IPS-NIHi11 (cell line): Measurements from ENCODE around the gene MORC1.
A peak's percentile ranks its signal among the peaks of the same experiment; 100 is the strongest.

Experiments
- DNase-seq: peaks from one replicate; pipeline ENCODE4 v3.0.0; 2012; ENCODE audit warnings: mixed read lengths, low spot score

Gene MORC1

DNA sequence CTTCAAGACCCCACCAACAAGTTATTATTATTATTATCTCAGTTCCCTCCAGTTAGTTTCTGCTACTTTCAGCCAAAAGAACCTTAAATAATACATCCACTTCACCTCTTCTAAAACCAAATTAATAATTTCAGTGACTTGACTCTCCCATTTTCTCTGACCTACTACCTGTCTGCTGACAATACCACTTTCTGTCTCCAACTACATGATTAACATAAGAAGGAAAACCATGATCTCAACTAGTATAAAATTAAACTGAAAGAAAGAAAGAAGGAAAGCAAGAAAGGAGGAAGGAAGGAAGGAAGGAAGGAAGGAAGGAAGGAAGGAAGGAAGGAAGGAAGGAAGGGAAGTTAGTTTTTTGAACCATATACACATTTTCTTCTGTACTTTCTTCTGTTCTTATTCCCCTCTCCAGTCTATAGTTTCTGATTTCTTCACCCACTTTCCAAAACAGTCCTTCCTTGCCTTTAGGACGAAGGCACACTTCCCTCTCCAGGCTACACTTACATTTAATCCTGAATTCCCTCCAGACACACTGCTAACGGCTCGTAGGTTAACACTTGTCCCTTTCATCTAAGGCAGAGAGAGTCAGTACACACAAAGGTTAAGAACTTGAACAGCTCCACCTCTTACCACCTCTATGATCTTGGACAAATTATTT, 84.8 kb downstream of the MORC1 start:
- DNase-seq = no peak

DNA sequence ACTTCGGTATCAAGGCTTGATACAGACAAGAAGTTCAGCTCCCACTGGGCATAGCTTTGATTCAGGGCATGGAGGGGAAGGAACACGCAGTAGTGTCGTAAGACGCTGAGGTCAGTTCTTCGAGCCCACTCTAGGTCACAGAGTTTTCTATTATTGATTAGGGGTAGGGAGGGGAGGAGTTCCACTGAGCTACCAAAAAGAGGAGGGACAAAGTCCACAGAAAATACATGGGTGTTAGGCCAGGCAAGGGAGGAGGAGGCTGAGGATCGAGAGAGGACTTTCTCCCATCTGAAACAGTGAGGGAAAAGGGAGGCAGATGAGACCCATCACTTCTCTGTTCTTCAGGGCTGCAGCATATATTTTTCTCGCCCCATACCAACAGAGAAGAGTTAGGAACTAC, 89.2 kb downstream of the MORC1 start:
- DNase-seq = no peak

DNA sequence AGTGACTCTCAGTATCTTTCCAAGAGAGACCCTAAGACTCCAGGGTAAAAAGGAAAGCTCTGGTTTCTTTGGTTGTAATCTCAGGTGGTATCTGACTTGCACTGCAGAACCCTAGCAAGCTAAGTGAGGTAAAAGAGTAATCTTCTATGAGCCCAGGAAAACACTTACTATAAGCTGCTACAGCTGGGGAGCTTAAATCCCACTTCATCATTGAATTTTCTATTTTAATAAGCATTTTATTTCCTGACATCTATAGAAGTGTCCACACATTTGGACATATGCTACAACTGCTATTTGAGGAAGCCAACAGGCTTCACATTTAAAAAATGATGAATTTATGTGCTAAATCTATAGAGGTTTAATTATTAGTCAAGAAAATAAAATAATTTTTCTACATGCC, 91.1 kb downstream of the MORC1 start:
- DNase-seq = no peak

DNA sequence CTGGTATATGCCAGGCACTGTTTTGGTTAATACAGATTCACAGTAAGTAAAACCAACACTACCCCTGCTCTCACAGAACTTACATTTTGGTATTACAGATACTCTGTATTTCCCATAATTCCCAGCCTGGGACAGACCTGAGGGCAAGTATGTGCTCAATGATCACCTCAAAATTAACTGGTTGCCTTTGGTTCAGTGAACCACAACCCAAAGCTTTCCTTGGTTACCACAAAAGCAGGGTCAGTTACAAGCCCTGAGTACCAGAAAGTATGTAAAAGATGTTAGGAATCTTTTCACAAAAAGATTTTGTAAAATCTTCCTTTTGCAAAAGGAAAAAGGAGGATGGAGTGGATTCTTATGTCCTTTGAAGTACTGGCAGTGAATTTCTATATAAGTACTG, 92.0 kb downstream of the MORC1 start:
- DNase-seq = no peak

DNA sequence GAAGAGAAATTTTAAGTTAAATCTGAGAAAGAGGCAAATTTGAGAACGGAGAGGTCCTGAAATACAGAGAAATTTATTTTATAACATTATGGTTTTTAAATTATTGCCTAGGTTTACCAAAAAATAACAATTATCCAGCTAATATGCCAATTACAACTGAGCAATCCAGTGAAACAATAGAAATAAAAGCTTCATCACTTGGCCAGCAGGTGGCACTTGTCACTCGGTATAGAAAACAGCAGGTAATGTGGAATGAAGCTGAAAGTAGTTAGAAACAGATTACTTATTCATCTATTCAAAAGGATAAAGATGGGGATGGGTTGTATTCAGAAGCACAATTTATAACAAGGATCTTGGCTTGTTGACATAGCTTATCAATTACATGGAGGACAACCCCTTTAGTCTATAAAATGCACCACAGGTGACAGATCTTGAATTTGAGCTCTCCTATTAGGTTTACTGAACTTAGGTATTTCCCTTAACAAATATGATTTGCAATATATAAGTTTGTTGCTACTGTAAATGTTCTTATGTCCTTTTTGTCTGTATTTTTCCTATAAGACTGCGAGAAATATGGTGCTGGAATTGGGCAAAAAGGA, 94.2 kb downstream of the MORC1 start:
- DNase-seq = peak; percentile 39

DNA sequence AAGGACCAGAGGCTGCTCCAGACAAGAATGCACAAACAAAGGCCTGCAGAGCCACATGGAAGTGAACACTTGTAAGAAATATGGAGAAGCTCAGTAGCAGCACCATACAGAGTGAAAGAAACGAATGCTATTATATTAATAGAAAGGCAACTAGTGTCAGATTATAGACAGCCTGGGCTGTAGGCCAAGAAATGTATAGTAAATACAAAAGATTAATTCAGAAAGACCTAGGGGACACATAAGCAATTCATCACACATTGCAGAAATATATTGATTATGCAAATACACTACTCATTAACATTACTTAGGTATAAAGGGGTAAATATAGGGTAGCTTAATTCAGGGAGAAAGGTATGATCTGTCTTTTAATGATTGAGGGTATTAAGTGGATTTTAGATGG, 94.8 kb downstream of the MORC1 start:
- no peak for DNase-seq

DNA sequence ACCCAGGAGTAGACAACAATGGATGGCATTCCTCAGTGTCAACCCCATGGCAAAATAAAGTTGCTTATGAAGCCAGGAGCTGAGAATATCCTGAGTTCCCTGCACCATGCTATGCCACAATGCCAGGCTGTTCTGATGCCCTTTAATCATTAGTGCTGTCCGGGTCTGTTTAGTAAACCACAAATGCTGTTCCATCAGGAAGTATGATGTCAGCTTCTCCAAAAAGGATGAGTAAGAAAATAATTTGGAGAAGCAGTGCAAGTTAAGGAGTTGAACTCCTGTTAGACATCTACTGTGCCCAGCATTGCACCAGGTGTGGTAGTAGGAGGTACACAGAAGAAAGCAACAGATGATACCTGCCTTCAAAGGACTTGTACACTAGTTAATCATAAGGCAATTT, 96.4 kb downstream of the MORC1 start:
- no peak for DNase-seq

DNA sequence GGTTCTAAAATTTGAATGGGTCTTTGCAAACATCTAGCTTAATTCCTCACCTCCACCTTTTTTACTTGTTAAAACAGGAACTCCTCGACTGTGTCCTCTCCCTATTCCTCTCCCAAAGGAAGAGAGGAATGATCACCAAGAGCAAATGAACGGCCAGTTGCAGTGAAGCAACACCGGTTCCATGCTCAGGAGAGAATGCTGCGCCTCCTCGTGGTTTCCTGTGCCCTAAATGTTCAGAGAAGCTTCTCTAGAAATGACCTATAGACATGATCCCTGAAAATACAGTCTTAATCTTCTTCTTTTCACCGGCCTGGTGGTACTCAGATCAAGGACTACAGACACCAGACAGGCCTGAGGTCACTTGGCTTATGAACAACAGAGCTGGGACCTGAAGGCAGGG, 99.1 kb downstream of the MORC1 start:
- DNase-seq = no peak

DNA sequence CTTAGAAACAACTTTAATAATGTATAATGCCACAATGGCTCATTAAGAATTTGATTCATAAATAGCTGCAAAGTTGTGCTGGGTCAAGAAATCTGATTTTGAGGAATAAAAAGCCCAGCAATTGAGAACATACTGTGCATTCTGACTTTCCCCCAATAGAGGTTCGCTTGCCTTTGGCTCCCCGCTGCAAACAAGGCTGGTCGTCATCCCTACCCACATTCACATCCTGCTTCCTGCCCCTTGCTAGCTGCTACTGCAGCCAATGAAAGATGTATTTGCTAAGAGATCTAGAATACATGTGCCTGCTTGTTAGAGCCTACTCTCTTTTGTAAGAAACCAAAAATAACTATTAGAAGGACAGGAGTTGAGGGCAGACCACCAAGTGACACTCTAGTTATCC, 112.5 kb downstream of the MORC1 start:
- no peak for DNase-seq

DNA sequence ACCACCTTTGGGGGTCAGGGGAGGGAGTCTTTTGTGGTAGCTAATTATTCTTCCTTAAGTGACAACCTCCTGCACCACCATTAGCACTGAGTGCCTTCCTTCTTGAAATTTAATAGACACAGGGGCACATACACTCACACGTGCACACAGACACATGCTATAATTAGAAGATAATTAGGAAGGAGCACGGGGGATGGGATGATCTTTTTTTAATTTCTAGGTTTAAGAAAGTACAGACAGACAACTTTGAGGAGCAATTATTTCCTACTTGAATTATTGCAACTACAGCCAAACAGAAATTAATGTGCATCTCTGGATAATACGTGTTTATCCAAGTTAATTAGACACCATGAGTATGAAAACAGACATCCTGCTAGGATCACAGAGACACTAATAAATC, 119.5 kb downstream of the MORC1 start:
- DNase-seq = no peak

DNA sequence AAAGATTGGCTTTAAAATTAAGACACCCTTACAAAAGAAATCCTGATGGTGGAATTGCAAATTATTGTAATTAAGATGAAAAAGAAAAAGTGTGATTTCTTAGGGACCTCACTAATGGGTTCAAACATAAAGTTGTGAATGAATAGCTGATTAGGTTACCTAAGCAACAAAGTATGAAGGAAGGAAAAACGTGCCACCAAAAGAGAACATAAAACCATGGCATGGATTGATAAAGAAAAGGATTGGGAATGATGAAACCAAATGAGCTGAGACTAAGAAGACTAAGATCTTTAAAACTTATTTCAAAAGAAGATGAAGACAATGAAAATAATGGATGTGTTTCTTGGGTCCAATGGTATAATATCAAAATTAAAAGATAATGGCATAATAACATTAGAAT, 132.1 kb downstream of the MORC1 start:
- peak; percentile 12 for DNase-seq

DNA sequence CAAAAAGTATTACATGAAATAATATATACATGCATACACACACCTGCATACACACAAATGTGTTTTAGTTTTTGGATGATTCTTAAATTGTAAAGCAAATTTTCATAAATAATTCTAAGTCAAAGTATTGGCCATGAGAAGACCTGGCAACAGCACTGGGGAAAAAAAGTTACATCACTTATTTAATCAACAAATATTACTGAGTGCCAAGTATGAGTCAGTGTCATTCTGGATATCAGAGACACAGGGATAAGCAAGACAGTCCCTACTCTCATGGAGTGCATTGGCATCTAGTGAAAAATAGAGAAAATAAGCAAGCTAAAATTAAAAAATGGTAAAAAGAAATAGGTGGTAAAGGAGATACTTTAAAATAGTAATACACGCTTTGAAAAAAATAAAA, 134.9 kb downstream of the MORC1 start:
- DNase-seq = no peak

DNA sequence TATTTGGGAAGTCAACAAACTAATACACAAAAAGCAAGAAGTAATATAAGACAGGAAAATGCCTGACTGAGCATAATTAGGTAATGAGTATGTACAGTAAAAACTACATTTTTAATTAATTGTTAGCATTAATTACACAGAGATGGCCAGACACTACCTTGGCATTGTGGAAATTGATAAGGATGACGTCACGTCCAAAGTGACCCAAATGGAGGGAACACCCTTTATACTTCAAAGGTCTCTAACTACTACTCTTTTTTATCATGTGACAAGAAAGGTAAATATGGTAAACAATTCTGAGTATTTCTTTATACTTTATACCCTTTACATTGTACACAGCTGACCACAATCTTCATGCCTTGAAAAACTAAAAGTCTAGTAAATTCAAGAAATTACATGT, 141.9 kb downstream of the MORC1 start:
- DNase-seq = no peak

DNA sequence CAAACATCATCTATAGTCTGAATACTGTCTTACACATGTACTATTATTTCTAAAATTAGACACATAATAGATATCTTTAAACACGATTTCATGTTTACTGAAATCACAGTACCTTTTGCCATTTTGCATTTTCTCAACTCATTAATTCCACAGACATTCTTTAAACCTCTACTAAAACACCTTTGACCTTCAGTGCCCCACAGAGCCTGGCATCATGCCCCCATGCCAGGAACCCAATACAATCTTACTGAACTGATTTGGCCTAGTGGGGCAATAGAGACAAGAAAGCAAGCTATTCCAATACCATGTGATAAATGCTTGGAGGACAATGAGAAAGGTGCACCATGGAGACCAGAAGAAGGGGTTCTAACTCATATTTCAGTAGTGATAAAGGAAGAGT, 144.9 kb downstream of the MORC1 start:
- no peak for DNase-seq

DNA sequence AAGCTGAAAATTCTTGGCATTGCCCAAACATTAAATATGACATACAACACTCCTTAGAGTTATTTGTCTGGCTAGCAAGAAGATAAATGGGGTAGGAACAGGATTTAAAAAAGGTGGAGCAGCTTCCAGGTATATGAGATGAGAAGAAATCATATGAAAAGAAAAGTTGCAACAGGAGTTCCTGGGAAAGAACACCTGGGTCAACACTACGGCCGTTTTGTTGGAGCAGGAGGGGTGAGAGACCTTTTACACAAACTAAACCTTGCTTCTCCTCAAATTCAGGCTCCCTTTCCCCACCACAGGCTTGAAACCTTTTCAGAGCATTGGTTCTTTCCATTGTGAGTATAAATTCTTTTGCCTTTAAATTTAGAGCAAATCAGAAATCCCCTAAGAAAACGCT, 145.5 kb downstream of the MORC1 start:
- no peak for DNase-seq

DNA sequence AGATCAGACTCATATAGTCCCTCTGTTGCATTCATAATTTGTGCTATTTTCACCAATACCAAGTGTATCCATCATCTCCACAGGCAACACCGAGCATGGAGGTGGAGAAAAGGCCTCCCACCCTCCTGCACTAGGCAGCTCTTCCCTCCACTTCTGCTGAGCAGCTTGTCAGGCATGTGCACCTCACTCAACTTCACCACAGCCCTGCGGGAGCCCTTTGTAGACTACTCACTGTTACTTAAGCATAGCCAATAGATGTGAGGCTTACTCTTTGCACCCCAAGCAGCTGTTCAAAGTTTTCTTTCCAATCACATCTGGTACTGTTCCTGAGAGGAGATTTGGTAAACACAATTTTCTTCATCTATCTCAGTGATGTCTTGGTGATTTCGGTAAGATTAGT, 147.4 kb downstream of the MORC1 start:
- no peak for DNase-seq

DNA sequence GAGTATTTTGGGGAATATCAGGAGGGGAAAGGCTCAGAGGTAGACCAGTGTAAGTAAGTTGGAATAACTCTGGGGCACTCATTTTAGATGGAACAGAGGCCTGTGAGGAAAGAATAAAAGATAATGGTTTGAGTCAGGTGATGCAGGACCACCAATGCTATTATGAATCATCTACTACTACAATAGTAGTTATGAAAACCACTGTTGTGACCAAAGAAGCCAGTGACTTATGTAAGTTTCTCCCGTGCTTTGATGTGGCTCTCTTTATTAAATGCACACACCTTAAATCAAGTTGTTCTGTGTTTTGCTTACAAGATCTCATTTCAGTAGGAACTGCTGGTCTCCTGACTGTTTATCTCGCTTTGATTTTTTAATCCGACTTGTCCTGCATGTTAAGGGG, 151.2 kb downstream of the MORC1 start:
- DNase-seq = no peak

DNA sequence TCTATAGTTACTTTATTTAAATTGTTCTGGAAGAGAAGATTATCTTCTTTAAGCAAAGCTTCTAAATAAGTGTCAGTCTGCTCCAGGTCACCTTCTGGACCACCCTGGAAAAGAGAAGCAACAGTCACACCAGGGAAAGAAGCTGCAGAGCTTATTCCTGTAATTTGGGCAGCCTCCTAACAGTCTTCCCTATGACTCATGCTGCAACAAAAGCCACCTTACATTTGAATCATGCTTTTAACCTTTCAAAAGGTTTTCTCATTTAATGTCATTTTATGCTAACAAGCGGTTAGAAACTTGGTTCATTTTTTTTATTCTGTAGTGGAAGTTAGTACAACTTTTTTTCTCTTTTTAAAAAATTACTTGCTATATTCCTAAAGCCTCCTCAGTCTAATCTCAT, 158.9 kb downstream of the MORC1 start:
- DNase-seq = no peak

DNA sequence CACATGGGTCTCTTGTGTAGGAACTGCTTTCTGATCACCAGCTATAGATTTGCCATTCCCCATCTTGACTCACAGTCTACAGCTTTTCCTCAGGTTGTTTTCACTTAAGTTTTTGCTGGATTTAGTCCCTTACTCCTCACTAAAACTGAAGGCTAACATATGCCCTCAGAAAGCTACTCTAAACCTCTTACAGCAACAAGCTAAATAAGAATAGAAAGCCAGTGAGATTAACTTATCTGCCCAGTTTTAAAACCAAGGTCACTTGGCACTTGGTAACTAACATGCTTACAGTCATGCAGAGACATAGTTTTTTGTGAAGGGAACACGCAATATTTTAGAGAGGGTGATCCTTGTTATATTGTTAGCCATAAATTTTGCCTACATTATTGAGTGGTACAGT, 164.2 kb downstream of the MORC1 start, which contains the start of gene GUCA1C:
GUCA1C (minus strand) TSS at position 180 of the 400 bp plus-strand sequence; CDS start at position 63, 117 bp downstream.
- DNase-seq = no peak

DNA sequence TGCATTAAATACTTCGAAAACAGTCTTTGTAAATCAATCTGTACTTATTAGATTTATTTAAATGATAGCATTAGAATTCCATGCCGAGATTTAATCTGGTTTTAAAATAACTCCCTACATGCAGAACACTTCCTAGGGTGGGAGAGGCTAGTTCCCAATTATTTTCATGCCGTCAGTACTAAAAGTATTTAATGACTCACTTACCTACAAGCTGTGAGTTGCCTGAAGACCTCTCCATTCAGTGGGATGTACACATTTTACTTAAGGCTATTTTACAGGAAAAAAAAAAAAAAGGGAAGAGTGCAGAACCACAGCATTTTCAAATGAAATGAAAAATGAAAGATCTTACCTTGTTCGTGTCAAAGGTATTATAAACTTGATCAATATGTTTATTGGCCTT, 164.7 kb downstream of the MORC1 start:
- DNase-seq = no peak

DNA sequence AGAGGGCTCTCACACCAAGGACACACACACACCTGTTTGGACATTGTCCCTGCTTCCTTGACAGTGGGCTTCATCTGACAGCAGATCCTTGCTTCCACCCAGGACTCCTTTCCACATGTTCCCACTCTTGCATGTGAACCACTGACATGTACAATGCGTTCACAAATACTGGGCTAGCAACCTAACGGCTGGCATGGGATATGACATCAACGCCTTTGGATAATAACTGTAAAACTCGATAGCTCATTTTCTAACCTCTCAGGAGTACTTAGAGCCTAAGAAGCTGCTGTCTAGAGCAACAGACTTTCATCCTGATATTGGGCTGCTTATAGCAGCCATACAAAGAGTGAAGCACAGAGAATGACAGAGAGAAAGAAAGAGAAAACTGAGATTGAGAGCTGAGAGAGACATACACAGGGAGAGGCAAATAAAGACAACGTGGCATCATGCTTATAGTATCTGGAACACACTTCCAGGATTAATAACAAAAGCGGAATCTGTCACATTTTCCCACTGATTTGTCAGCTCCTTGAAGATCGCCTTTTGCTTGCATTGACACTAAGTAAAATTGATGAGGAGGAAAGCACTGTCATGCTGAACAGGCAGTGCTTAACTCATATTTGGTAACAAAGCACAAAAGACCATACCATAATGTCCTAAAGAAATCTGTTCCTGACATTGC, 166.0 kb downstream of the MORC1 start:
- no peak for DNase-seq

DNA sequence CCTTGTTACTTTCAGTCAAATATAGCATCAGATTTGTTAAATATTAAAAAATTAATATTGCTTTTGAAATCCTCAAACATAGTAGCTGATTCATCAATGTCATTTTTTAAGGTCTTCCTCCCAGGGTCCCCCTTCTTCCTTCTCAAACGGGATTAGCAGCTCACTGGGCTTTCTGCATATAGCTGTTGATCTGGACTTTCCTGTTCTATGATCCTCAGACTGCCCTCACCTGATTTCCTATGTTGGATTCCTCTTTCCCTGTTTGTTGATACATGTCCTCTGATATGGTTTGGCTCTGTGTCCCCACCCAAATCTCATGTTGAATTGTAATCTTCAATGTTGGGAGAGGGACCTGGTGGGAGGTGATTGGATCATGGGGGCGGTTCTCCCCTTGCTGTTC, 170.1 kb downstream of the MORC1 start:
- DNase-seq = no peak
